Left hindlimb (tissue), 1 donor: ENCODE measurements around the gene CNGA1.
A peak's percentile ranks its signal among the peaks of the same experiment; 100 is the strongest.
"Not testable (repeated sequence)": the region's sequence is repeated elsewhere in the genome, so short reads cannot be mapped to it uniquely, and the experiment has no call there.

Source experiments
- DNase-seq: peaks from one replicate; pipeline ENCODE4 v3.0.0-alpha.2; 2018

Gene CNGA1

DNA sequence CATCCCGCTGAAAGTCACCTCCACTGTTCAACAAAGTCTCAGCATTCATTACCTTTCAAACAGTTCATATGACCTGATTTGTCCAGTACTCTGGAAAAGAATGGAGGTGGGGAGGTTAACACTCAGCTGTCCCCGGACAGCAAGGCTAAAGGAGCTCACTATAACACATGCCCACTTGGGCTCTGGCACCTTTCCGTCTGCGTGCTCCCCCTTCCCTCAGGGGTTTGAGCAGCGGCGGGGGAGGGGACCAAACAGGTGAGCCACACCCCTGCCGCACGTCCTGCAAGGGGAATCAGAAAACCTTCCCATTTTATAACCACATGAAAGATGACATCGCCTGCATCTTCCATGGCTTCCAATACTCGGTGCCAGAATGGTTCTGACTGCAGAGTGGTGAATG, 62.2 kb downstream of the CNGA1 start:
- no peak for DNase-seq

DNA sequence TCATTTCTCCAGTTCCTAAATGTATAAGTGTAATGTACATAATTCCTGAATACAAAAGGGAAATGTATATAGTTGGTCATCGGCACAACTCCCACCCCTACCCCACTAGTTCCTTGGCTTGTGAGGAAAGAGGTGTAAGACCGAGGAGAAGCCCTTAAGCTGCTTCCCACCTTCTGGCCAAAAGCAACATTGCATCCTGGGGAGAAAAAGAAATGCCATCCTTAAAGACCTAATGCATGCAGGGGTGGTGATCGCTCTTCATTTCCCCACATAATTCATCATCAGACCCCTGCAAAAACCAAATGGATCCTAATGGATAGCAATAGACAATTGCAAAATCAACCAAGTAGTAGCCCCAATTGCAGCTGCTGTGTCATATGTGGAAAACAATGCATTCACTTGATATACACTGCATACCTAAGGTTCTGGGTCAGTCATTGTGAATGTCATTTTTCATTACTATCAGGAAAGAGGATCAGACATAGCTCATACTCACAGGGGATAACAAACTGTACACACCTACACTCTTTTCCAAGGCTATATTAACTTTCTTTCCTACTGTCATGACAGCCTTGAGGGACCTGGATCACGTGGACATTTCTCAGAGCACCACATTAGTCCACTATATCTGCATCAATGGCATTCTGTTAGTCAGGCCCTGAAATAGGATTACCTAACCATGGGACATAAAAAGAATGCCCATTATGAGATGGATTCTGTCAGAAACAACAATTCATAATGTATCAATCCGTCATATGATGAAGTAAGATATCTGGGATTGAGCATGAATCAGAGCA, 70.4 kb downstream of the CNGA1 start:
- DNase-seq = no peak

DNA sequence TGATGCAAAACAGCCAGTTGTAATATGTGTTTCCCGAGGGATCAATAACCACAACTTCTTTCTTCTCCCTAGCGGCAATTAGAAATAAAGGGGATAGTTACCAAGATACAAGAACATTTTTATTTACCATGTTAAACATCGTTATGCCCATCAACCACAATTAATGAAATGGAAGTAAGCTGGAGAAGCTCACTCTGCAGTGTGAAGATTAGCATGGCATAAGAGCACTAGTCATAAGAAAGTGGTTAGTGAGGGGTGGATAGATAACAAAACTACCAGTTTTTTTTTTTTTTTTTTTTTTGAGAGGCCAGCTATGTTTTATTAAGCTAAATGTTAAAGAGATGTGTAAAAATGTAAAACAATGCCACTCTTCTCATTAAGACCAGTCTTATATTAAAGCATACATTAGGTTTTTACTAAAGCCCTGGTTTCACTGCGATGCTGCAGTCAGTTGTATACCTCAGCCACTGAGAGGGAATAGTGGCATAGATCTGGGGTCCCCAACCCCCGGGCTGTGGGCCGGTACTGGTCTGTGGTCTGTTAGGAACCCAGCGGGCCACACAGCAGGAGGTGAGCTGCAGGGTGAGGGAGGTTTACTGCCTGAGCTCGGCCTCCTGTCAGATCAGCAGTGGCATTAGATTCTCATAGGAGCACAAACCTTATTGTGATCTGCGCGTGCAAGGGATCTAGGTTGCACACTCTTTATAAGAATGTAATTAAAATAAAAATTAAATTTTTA, 74.2 kb downstream of the CNGA1 start:
- DNase-seq = no peak

DNA sequence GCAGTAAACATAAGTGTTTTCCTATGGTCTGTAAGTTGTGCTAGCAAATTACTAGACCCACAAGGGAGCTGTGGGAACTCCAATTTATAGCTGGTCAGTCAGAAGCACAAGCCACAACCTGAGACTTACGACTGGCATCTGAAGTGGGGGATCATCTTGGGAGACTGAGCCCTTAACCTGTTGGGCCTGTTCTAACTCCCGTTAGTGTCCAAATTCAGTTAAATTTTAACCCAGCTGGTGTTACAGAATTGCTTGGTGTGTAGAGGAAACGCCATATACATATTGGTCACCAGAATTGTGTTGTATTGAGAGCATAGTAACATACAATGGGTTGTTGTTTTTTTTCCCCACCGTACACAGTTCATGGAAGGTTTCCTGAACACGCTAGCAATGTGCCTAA, 77.0 kb downstream of the CNGA1 start:
- DNase-seq = no peak

DNA sequence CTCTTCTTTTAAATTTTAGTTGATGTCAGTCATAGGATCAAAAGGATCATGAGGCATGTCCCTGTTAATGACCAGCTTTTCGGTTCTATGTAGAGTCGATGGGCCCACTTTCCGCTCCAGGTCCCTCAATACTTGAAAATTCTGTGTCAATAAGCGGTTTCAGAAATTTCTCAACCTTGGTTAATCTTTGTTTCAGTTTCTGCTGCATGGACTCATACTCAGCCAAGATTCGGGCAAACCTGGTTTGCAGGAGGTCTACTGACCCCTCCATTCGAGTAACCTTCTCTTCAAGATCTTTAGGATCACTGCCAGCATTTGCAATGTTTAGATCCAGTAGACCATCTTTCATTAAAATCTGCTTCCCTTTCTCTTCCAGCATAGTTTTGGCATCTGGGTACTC, 80.1 kb downstream of the CNGA1 start:
- no peak for DNase-seq

DNA sequence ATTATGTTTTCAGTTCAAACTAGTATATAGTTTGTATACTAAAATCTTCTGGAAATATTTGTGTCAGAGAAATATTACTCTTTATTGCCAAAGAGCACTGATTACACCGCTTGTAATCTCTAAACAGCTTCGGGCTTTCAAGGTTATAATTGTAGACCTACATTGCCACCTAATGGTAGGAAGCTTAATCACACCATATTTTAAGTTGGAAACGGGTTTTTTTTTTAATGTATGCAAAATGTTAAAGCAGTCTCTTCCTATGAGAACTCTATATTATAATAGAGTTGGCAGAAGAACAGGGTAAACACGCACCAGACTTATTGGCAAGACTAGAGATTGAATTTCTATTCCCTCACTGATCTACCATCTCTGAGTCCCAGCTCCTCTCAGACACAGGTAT, 82.6 kb downstream of the CNGA1 start:
- no peak for DNase-seq

DNA sequence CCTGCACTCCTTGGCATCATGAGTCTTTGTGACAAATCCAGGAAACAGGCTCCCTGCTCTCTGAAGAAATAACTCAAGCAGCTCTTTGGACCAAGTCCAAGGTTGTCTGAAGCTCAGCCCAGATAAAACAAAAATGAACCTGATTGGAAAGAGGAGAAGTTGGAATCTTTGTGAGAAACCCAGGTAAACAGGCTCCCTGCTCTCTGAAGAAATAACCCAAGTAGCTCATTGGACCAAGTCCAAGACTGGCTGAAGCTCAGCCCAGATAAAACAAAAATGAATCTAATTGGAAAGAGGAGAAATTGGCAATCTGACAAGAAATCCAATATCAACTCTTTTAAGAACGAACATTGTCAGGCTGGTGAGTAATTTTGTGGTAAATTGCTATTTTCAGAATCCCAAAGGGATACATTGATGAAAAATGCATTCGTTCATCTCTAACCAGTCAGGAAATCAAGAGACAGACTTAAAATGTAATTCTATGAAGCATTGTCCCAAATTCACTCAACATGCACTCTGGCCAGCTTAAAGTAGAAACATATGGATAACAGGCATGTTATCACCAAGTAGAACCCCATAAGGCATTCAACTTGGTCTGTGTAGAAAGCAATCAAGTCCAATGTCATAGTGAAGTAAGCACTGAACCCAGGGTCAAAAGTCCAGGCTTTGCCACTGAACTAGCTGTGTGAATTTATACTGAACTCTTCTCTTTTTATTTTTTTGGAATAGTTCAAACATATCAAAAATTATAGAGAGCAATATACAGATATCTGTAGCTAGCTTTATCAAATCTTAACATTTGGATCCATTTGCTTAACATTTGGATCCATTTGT, 85.3 kb downstream of the CNGA1 start:
- no peak for DNase-seq

DNA sequence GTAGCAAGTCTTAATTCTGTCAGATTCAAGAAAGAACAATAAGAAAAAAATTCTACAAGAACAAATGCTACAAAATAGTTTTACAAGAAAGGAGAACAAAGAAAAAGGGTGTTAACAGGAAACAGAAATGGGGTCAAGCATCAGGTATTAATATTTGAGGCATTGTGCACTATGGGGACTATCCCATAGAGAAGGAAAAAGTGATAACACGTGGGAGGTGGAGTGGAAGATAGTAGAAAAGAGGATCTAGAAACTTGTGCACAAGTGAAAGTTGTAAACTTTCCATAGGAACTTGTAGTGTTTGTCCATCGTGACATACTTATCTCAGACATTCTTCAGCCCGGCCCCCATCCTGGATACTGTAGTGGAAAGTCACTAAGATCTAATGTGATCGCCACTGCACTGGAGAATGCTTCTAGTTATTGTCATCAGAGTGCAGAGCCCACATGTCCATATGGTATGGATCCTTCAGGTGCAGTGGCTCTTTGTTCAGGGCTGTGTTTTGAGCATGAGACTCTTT, 86.7 kb downstream of the CNGA1 start:
- DNase-seq = no peak

DNA sequence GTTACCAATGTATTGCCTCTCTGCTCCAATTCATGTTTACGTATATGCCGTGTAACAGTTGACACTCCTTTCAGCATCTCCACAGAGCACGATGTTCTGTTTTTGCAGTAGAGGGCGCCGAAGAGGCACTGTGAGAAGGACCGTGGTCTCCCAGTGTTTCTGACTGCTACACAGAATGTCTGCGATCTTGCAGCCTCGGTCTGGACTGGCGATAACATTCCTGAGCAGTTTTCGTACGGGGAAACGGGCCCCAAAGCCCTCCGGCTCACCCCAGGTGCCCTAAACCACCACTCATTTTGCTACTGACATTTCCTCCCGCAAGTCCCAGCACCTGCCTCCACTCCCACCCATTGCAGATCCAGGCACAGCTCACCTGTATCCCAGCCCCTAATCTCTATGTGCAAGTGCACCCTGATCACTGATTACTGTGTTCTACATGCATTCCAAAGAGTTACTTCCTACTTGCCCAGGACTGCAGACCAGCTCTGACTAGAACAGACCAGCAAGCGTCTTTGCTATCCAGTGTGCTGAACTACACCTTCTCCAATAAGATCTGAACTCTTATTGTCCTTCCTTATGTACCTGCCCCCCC, 89.7 kb downstream of the CNGA1 start:
- peak; percentile 36 for DNase-seq

DNA sequence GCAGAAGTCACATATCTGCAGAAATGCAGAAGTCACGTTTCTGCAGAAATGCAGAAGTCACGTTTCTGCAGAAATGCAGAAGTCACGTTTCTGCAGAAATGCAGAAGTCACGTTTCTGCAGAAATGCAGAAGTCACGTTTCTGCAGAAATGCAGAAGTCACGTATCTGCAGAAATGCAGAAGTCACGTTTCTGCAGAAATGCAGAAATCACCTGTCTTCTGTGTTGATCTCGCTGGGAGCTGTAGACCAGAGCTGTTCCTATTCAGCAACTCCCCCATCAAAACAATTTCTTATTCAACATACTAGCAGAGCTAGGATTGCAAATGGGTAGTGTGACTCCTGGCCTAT, 93.2 kb downstream of the CNGA1 start:
- DNase-seq = not testable (repeated sequence)

DNA sequence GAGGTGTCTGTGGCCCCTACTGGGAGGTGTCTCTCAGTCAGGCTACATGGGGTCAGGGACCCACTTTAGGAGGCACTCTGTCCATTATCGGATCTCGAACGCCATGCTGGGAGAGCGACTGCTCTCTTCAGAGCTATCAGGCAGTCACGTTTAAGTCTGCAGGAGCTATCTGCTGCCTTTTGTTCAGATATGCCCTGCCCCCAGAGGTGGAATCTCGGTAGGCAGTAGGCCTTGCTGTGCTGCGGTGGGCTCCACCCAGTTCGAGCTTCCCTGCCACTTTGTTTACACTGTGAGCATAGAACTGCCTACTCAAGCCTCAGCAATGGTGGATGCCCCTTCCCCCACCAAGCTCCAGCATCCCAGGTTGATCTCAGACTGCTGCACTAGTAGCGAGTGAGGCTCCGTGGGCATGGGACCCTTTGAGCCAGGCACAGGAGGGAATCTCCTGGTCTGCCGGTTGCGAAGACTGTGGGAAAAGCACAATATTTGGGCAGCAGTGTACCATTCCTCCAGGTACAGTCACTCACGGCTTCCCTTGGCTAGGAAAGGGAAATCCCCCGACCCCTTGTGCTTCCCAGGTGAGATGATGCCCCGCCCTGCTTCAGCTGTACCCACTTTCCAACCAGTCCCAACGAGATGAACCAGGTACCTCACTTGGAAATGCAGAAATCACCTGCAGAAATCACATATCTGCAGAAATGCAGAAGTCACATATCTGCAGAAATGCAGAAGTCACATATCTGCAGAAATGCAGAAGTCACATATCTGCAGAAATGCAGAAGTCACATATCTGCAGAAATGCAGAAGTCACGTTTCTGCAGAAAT, 93.8 kb downstream of the CNGA1 start:
- DNase-seq = not testable (repeated sequence)

DNA sequence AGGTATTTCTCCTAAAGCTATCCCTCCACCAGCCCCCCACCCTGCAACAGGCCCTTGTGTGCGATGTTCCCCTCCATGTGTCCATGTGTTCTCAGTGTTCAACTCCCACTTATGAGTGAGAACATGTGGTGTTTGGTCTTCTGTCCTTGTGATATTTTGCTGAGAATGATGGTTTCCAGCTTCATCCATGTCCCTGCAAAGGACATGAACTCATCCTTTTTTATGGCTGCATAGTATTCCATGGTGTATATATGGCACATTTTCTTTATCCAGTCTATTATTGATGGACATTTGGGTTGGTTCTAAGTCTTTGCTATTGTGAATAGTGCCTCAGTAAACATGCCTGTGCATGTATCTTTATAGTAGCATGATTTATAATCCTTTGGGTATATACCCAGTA, 99.3 kb downstream of the CNGA1 start:
- not testable (repeated sequence) for DNase-seq

DNA sequence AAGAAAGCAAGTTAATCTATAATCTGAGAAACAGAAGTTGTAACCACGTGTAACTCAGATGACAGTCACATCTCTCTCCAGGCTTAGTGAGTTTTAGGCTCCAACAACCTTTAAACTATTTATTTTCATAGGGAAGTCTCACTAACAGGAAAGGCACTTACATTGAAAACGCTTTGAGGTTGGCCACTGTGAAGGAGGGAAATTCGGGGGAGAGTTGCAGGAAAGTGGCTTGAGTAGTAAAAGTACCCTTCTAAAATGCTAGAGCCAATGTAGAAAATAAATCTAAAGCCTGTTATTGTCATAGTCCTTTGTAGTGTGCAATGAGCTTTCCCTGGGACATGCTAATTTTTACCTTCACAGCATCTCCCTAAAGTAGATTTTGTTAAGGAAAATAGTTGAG, 101.1 kb downstream of the CNGA1 start:
- DNase-seq = no peak

DNA sequence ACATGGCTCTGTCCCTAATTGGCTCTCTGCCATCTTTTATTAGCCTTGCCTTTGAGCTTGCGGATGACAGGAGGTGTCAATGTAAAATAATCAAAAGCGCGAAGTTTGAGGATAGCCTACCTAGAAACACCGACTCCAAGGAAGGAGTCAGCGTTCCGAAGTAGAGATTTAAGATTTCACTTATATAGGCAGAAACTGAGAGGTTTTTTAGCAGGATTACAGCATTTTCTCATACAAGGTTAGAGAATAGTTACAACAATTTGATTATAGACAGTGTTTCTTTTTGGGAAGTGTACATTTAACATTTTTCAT, 101.6 kb downstream of the CNGA1 start:
- no peak for DNase-seq

DNA sequence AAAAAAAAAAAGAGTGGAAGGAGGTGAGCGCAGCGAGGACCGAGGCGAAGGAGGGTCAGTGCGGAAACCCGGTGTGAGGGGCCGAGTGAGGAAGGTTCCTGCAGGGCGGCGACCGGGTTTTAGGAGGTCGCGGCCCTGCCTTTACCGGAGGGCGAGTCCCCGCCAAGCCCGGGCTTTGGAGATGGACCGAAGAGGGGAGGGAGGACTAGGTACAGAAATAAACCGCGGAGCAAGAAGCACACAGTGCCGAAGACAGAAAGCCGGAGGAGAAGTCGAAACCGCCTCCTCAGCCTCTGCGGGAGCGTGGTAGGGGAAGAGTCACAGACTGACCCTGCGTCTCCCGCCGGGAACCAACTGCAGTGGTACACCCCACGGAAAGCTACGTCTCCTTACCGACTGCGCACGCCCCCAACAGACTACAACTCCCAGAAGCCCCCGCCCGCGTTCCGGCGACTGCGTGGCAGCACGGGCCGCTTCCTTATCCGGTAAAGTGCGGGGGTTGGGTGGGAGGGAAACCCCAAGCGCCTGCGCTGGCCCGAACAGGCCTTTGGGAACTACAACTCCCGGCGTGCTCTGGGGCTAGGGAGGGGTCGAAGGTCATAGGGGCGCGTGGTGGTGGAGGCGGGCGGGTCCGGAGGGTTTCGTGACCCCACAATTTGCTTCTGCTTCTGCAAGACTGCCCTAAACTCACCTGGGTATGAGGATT, 102.1 kb downstream of the CNGA1 start, which contains the start of gene NFXL1:
TSS of gene NFXL1 (minus strand) at position 364 of the 706 bp plus-strand sequence. CDS start 380 bp downstream, outside the sequence.
- DNase-seq = peak; percentile 98

DNA sequence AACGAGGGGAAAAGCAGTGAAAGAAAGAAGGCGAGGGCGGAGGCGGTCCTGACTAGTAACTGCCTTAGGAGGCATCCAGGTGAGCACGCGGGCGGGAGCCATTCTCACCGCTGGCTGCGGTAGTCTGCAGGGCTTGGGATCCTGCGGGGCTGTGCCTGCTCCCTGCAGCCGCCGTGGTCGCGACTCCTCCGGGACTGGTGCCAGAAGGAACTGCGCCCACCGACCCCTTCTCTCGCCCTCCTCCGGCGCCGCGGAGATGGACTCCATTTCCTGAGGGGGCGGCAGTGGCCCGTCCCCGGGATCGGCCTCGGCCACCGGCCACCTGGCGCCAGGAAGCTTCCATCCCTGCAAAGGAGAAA, 102.6 kb downstream of the CNGA1 start:
- no peak for DNase-seq

DNA sequence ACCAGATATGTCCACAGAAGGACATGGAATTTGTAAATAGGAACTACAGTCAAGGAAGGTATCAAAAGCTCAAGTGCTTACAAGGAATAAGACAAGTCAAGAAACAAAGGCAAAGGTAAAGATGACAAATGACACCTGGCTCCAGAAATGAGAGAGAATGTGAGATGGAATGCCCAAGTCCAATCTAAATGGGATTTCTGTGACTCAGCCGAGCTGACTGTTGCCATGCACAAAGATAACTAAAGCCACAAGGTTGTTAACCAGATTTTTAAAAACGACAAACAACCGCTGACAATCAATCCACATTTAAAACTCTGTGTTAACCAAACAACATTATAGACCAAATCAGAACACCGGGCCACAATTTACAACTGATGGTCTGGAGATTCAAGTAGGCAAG, 103.2 kb downstream of the CNGA1 start:
- no peak for DNase-seq

DNA sequence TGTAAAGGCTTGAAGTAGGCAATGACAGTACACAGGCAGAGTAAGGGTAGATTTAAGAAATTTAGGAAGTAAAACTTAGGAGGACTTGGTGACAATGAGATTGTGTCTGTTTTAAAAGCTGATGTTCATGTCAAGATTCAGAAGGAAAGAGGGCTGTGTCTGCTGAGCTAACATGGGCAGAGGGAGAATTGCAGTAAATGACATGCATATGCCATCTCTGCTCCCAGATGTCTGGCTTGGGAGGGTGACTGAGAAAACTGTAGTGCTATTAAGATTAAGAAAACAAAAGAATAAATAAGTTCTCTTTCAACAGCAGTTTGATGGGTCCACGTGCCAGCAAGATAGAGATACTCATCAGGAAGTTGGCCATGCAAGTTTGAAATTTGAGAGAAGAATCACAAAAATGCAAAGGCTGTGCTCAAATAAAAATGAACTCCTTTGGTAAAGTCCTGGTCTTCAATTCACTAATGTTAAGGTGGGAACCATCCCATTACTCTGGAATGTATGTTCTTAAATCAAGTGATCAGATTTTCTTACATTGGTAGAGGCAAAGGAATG, 109.3 kb downstream of the CNGA1 start:
- no peak for DNase-seq

DNA sequence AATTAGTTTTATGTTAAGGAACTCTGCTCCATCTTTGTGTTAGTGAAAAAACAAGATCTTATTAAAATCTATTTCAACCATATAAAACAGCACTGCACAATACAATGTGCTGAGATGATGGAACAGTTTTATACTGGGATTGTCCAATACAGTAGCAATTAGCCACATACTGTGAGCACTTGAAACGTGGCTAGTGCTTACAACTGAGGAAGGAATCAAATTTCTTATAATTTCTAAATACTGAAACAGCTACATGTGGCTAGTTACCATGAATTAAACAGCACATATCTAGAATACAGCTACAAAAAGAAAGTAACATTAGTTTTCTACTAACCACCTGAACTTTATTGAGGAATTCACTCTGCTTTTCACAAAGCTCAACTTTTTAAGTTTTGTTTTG, 116.8 kb downstream of the CNGA1 start:
- DNase-seq = no peak

DNA sequence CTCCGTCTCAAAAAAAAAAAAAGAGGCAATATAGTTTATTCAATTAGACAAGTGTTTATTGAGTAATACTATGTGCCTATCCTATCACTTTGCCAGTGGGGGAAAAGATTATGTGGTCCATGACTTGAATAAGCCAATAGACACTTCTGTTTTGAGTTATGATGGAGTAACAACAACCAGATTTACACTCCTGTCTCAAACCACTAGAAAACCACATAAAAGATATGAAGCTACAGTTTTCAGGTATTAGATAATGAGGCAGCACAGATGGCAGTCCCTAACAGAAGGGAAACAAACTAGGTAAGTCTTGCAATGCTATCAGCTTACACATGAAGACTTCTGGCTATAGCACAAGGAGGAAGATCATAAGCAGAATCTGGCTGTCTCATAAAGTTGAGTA, 124.6 kb downstream of the CNGA1 start:
- DNase-seq = no peak
